Epithelial cell of esophagus (primary cell): Measurements from ENCODE around the gene IRGQ.

Experiments
- DNase-seq: peaks from one replicate; pipeline ENCODE4 v3.0.0; 2010; ENCODE audit warnings: low read depth
- H3K4me3 ChIP-seq: 2 replicates; pipeline ENCODE4 v1.5.1; 2011; ENCODE audit warnings: mild to moderate bottlenecking, low read length, control low read depth
- TF ChIP-seq, protein P1 (sequence below): IDR thresholded peaks from 2 replicates; pipeline ENCODE4 v1.5.1; 2011; ENCODE audit warnings: low read depth, mild to moderate bottlenecking, low read length, control low read depth, inconsistent platforms; ENCODE audit not compliant: insufficient read depth; ENCODE audit errors: missing control alignments

The IRGQ gene

DNA sequence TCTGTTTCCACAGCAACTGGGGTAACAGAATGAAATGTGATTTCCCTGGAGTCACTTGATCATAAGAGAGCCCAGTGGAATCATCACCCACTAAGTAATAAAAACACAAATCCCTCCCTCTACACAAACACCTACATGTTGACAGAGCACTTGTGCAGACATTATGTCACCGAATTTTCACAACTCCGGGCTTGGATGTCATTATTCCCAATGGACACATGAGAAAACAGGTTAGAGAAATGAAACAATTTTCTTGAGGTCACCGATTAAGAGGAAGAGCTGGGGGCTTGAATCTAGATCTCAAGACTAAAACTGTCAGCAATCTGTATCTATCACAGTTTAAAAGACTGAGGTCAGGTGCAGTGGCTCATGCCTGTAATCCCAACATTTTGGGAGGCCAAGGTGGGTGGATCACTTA, 23.8 kb downstream of the IRGQ start:
- no peak for DNase-seq
- TF ChIP-seq, protein P1, sequence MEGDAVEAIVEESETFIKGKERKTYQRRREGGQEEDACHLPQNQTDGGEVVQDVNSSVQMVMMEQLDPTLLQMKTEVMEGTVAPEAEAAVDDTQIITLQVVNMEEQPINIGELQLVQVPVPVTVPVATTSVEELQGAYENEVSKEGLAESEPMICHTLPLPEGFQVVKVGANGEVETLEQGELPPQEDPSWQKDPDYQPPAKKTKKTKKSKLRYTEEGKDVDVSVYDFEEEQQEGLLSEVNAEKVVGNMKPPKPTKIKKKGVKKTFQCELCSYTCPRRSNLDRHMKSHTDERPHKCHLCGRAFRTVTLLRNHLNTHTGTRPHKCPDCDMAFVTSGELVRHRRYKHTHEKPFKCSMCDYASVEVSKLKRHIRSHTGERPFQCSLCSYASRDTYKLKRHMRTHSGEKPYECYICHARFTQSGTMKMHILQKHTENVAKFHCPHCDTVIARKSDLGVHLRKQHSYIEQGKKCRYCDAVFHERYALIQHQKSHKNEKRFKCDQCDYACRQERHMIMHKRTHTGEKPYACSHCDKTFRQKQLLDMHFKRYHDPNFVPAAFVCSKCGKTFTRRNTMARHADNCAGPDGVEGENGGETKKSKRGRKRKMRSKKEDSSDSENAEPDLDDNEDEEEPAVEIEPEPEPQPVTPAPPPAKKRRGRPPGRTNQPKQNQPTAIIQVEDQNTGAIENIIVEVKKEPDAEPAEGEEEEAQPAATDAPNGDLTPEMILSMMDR, result no peak
- H3K4me3 ChIP-seq, result no peak overlapping the region

DNA sequence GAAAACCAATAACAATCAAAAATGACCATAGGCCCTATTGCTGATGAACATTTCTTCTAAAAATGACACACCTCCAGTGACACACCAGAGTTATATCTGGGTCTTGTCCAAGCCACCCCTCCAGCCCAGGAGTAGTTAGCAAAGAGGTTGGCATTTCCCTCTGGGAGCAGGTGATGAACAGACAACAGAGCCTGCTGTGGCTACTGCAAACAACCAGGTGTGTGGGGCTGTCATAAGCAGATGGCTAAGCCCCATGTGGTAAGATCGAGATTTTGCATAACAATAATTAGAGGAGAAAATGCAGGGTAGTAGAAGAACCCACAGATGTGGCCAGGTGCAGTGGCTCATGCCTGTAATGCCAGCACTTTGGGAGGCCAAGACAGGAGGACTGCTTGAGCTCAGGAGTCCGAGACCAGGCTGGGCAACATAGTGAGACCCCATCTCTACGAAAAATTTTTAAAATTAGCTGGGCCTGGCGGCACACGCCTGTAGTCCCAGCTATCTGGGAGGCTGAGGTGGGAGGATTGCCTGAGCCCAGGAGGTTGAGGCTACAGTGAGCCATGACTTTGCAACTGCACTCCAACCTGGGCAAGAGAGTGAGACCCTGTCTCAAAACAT, 25.7 kb downstream of the IRGQ start:
- TF ChIP-seq, protein P1, result no peak
- DNase-seq, result peak; percentile 82
- no peak overlapping the region for H3K4me3 ChIP-seq

DNA sequence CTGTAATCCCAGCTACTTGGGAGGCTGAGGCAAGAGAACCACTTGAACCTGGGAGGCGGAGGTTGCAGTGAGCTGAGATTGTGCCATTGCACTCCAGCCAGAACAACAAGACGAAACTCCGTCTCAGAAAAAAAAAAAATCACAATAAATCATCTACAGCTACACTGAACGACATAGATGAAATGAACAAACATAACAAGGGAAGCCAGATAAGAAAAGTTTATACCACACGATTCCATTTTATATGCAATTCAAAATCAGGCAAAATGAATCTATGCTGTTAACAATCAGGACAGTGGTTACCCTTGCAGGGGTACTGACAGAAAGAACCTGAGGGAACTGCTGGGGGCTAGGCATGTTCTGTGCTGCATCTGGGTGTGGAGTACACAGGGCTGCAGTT, 26.3 kb downstream of the IRGQ start:
- TF ChIP-seq, protein P1, result no peak
- no peak for DNase-seq
- H3K4me3 ChIP-seq, result no peak overlapping the region

DNA sequence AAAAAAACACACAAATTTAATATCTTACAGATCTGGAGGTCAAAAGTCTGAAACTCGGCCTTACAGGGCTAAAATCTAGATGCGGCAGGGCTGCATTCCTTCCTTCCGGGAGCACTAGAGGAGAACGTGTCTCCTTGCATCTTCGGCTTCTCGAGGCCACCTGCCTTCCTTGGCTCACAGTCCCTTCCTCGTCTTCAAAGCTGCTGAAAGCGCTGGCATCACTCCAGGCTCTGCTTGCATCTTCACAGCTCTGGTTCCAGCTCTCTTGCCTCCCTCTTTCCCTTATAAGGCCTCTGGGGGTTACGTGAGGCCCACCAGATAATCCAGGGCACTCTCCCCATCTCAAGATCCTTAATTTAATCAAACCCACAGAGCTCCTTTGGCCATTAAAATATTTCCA, 31.1 kb downstream of the IRGQ start:
- no peak for DNase-seq
- no peak overlapping the region for H3K4me3 ChIP-seq
- TF ChIP-seq, protein P1, result no peak

DNA sequence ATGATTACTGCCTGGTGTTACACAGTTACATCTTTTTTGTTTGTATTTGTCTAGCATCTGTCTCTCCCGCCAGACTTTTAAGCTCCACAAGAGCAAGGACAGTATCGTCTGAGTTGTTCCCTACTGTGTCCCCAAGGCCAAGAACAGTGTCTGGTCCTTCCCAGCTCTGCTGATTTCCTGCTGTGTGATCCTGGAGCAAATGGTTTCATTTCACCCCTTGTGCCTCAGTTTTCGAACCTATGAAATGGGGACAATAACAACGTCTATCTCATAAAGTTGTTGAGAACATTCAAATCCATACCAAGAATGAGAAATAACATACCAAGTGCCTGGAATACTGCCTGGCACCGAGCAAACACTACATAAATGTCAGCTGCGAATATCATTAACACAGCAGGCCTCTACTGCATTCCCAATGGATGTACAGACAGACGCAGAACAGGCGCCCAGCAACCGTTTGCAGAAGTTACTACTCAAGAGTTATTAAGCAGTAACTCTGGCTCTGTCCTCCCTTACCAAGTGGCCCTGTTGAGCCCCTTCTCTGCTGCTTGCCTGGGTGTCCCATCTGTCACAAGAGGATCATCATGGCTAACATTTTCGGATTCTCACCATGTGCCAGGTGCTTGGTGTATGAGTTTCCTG, 32.0 kb downstream of the IRGQ start:
- TF ChIP-seq, protein P1, result no peak
- no peak overlapping the region for H3K4me3 ChIP-seq
- DNase-seq, result no peak

DNA sequence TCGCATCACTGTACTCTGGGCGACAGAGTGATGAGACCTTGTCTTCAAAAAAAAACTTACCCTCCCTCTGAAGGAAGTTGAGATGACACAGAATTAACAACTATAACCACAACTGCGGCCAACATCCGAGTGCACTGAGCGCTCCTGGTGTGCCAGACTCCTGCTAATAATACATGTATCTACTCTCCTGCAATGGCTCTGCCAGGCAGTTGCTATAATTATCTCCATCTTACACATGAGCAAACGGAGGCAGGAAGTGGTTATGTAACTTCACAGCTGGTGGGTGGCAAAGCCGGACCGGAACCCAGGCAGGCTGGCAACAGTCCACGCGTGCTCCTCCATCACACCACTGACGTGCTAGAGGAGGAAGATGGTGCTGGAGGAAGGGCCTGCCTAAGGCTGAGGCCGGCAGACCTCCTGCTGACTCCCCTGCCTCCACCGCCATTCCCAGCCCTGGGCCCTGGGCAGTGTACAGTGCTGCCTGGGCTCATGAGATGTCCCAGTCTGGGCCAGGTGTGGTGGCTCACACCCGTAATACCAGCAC, 33.2 kb downstream of the IRGQ start:
- DNase-seq, result peak; percentile 52
- TF ChIP-seq, protein P1, result no peak
- no peak overlapping the region for H3K4me3 ChIP-seq

DNA sequence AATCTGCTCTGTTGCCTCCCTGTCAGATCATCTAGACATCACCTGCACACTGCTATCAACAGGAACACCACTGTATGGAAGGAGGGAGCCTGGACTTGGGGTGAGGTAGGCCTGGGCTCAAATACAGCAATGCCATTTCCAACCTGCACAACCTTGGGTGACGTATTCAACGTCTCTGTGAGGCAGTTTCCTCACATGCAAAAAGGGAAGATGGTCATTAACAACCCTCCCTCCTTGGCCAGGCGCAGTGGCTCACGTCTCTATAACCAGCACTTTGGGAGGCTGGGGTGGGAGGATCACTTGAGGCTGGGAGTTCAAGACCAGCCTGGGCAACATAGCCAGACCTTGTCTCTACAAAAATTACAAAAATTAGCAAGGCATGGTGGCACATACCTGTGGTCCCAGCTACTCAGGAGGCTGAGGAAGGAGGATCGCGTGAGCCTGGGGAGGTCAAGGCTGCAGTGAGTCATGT, 33.7 kb downstream of the IRGQ start:
- TF ChIP-seq, protein P1, result no peak
- no peak for DNase-seq
- no peak overlapping the region for H3K4me3 ChIP-seq
